A549 (cell line): ENCODE results near the gene GLS.

Source experiments
- CHD2 ChIP-seq: fragments of 150-350 bp; IDR thresholded peaks from 2 replicates; pipeline ENCODE4 v1.6.1; 2014; ENCODE audit warnings: low read length; ENCODE audit not compliant: partially characterized antibody
- CTCF ChIP-seq: fragments of >200 bp; sonication (Bioruptor Twin); formaldehyde crosslinking; IDR thresholded peaks from 3 replicates; pipeline ENCODE4 v1.5.1; 2016
- E2F6 ChIP-seq: IDR thresholded peaks from 2 replicates; pipeline ENCODE4 v1.6.1; 2012; ENCODE audit warnings: low read depth, borderline replicate concordance
- ELK1 ChIP-seq: fragments of 150-350 bp; IDR thresholded peaks from 2 replicates; pipeline ENCODE4 v1.6.1; 2014; ENCODE audit warnings: low read depth, mild to moderate bottlenecking, low read length
- JUN ChIP-seq, 2 experiments: fragments of >200 bp; sonication (Bioruptor Twin); formaldehyde crosslinking; IDR thresholded peaks; 2 replicates in 1 of 2; 3 replicates in 1 of 2; pipeline ENCODE4 v1.6.1; 2016 to 2017
- KDM1A ChIP-seq: fragments of 200-600 bp; sonication (generic); IDR thresholded peaks from 2 replicates; pipeline ENCODE4 v1.6.1; 2016; ENCODE audit warnings: low read depth, mild to moderate bottlenecking
- MAZ ChIP-seq: fragments of 150-350 bp; IDR thresholded peaks from 2 replicates; pipeline ENCODE4 v1.6.1; 2014; ENCODE audit warnings: antibody characterized with exemption, low read depth, low read length, borderline replicate concordance
- RFX5 ChIP-seq: fragments of 450-650 bp; IDR thresholded peaks from 2 replicates; pipeline ENCODE4 v1.7.1; 2014; ENCODE audit warnings: antibody characterized with exemption, mild to moderate bottlenecking, moderate library complexity

GRCh38 chr2:190879474-190880377 is 895 bp upstream of the GLS start:
- TF ChIP-seq CTCF (no peak), MAZ (no peak), ELK1 (no peak), KDM1A (no peak), JUN (IDR thresholded peaks at IDR 0.05) (no peak), RFX5 (no peak), E2F6 (no peak), CHD2 (no peak)
